HepG2 (cell line): ENCODE measurements around the gene ZNF771. TPM values are rescaled to one million over a fixed set of nuclear protein-coding genes. Genes with fewer than 3 reads are reported as not detected.

ENCODE experiments used
- ATRX ChIP-seq: sonication (generic); formaldehyde crosslinking; IDR thresholded peaks from 2 replicates; pipeline ENCODE4 v1.4.0; 2020; ENCODE audit warnings: missing genetic modification reagents, borderline replicate concordance
- ELK4 ChIP-seq: sonication (generic); formaldehyde crosslinking; IDR thresholded peaks from 2 replicates; pipeline ENCODE4 v1.9.0; 2021; ENCODE audit warnings: missing genetic modification reagents, borderline replicate concordance
- GFI1 ChIP-seq: sonication (generic); formaldehyde crosslinking; IDR thresholded peaks from 2 replicates; pipeline ENCODE4 v1.5.0; 2020; ENCODE audit warnings: missing genetic modification reagents, mild to moderate bottlenecking, borderline replicate concordance
- IKZF1 ChIP-seq: fragments of 450-650 bp; IDR thresholded peaks from 2 replicates; pipeline ENCODE4 v1.7.1; 2016
- IRX3 ChIP-seq: sonication (generic); formaldehyde crosslinking; IDR thresholded peaks from 2 replicates; pipeline ENCODE4 v1.8.1; 2023; ENCODE audit warnings: mild to moderate bottlenecking, low read depth, missing genetic modification reagents, borderline replicate concordance
- KIAA2018 ChIP-seq: sonication (generic); formaldehyde crosslinking; IDR thresholded peaks from 2 replicates; pipeline ENCODE4 v1.5.0; 2020; ENCODE audit warnings: mild to moderate bottlenecking, missing genetic modification reagents, borderline replicate concordance
- MLX ChIP-seq: IDR thresholded peaks from 2 replicates; pipeline ENCODE4 v1.6.1; 2016
- MTA1 ChIP-seq: sonication (generic); formaldehyde crosslinking; IDR thresholded peaks from 2 replicates; pipeline ENCODE4 v1.4.0; 2020; ENCODE audit warnings: missing genetic modification reagents, mild to moderate bottlenecking, borderline replicate concordance
- ZNF121 ChIP-seq: sonication (generic); formaldehyde crosslinking; IDR thresholded peaks from 2 replicates; pipeline ENCODE4 v1.5.0; 2020; ENCODE audit warnings: mild to moderate bottlenecking, missing genetic modification reagents
- ZNF468 ChIP-seq: sonication (generic); formaldehyde crosslinking; IDR thresholded peaks from 2 replicates; pipeline ENCODE4 v1.8.0; 2022; ENCODE audit warnings: mild to moderate bottlenecking, moderate library complexity, missing genetic modification reagents
- ZNF563 ChIP-seq: sonication (generic); formaldehyde crosslinking; IDR thresholded peaks from 2 replicates; pipeline ENCODE4 v1.8.0; 2022; ENCODE audit warnings: mild to moderate bottlenecking, moderate library complexity, missing genetic modification reagents
- polyA plus RNA-seq, 8 experiments: library from polyadenylated mRNA; depleted of rRNA in 3 of 8; stranded (reverse) in 7 of 8; unstranded in 1 of 8; fragments of >200 nt; fragmentation: Illumina TruSeq in 4 of 8; extraction: Trizol in 4 of 8; gene quantifications; 2 replicates each; pipeline versions ENCODE4 v1.2.1 to v1.2.3, GENCODE V29; 2011 to 2016; ENCODE audit warnings: low read depth in 4 of 8, missing spikeins in 1 of 8, mixed read lengths in 1 of 8; ENCODE audit not compliant: insufficient read depth in 1 of 8
- total RNA-seq, 5 experiments: library from RNA; depleted of rRNA; stranded (reverse); fragments of >200 nt; fragmentation: Illumina TruSeq; extraction: Trizol; gene quantifications; 2 replicates each; pipeline ENCODE4 v1.2.3, GENCODE V29; 2016; ENCODE audit warnings: low read depth in 1 of 5

ZNF771 gene
- total and polyA plus RNA-seq, 2 of the 13 experiments (the other 11 are each of a cell fraction or from before 2014, with no cell fraction given): 5.0 to 11.8 TPM

GRCh38 chr16:30430428-30430970 is 23.1 kb downstream of the ZNF771 start (continued):
- TF ChIP-seq MLX (CRISPR knock-in tag): peak; percentile 22; the same call in 1 of the 2 replicates
- TF ChIP-seq ZNF468 (CRISPR knock-in tag): peak; percentile 37; the same call in 1 of the 2 replicates
- peak; percentile 40 for TF ChIP-seq ZNF563
- TF ChIP-seq IRX3 (CRISPR knock-in tag): peak; percentile 83; the same call in 1 of the 2 replicates
- peak; percentile 67 for TF ChIP-seq ZNF121 (CRISPR knock-in tag)
- no peak; the same call in 1 of the 2 replicates for TF ChIP-seq ELK4
- no peak for TF ChIP-seq IKZF1
- TF ChIP-seq ATRX (CRISPR knock-in tag): no peak
- TF ChIP-seq KIAA2018 (CRISPR knock-in tag): no peak
- peak; percentile 24; the same call in 1 of the 2 replicates for TF ChIP-seq GFI1
- no peak for TF ChIP-seq MTA1 (CRISPR knock-in tag)
